ENCODE results near the gene RAB35.

RAB35 gene

DNA sequence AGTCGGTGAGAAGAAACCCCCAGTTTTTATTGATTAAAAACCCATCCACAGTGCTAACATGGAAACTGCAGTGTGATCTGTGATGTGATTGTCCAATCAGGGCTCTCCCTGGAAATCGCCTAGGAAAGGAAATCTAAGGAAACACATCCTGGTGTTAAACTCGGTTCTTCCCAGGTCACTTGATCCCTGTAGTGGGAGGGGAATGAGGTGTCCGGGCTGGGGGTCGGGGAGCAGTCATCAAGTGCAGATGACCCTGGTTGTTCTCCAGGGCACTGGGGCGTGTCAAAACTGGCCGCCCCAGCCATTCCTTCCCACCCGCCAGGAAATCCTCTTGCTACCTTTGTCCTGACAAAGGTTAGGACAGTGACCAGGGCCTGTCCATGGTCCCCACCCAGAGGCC, 20.8 kb downstream of the RAB35 start:
- TF ChIP-seq, protein P1, sequence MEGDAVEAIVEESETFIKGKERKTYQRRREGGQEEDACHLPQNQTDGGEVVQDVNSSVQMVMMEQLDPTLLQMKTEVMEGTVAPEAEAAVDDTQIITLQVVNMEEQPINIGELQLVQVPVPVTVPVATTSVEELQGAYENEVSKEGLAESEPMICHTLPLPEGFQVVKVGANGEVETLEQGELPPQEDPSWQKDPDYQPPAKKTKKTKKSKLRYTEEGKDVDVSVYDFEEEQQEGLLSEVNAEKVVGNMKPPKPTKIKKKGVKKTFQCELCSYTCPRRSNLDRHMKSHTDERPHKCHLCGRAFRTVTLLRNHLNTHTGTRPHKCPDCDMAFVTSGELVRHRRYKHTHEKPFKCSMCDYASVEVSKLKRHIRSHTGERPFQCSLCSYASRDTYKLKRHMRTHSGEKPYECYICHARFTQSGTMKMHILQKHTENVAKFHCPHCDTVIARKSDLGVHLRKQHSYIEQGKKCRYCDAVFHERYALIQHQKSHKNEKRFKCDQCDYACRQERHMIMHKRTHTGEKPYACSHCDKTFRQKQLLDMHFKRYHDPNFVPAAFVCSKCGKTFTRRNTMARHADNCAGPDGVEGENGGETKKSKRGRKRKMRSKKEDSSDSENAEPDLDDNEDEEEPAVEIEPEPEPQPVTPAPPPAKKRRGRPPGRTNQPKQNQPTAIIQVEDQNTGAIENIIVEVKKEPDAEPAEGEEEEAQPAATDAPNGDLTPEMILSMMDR (conservative IDR thresholded peaks at IDR 0.05; ENCODE audit: control insufficient read depth, insufficient read depth, low read depth, low read length), result no peak
- no peak overlapping the region for H3K4me3 ChIP-seq (ENCODE audit: control insufficient read depth, low read depth, low read length)
- DNase-seq (ENCODE audit: low read depth), result no peak

DNA sequence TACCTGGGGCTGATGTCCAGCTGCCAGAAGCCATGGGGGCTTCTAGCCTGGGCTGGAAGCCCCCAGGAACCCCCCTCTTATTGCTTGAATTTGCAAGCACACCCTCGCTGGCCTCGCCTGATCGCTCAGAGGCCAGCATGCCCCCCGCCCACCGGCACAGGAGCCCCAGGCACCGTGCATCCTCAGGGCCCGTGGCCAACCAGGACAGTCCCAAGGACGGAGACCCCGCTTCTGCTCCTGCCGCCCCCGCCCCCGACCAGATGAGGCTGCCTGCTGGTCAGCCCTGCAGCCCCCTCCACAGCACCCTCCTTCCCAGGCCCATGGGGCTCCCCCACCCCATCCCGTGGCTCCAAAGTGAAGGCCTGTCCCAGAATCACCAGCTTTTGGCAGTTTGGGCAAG, 21.2 kb downstream of the RAB35 start:
- DNase-seq (ENCODE audit: low read depth), result no peak
- TF ChIP-seq, protein P1 (conservative IDR thresholded peaks at IDR 0.05; ENCODE audit: control insufficient read depth, insufficient read depth, low read depth, low read length), result no peak
- H3K4me3 ChIP-seq (ENCODE audit: control insufficient read depth, low read depth, low read length), result no peak overlapping the region

DNA sequence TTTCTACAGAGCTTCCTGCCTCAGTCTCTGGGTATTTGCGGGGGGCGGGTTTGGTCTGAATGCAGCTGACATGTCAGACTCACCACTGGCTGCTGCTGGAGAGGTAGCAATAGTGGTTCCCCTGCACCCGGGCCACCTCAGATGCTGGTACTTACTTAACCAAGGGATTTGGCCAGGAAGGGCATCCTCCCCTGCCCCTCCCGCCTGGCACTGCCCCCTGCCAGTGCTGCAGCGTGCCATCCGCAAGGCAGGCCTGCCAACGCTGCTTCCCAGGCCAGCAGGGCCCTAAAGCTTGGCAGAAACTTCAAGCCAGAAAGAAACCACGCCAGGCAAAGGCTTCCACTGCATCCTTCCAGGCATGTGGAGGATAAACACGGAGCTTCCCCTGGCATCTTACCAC, 22.1 kb downstream of the RAB35 start:
- TF ChIP-seq, protein P1 (conservative IDR thresholded peaks at IDR 0.05; ENCODE audit: control insufficient read depth, insufficient read depth, low read depth, low read length), result no peak
- DNase-seq (ENCODE audit: low read depth), result no peak
- no peak overlapping the region for H3K4me3 ChIP-seq (ENCODE audit: control insufficient read depth, low read depth, low read length)

DNA sequence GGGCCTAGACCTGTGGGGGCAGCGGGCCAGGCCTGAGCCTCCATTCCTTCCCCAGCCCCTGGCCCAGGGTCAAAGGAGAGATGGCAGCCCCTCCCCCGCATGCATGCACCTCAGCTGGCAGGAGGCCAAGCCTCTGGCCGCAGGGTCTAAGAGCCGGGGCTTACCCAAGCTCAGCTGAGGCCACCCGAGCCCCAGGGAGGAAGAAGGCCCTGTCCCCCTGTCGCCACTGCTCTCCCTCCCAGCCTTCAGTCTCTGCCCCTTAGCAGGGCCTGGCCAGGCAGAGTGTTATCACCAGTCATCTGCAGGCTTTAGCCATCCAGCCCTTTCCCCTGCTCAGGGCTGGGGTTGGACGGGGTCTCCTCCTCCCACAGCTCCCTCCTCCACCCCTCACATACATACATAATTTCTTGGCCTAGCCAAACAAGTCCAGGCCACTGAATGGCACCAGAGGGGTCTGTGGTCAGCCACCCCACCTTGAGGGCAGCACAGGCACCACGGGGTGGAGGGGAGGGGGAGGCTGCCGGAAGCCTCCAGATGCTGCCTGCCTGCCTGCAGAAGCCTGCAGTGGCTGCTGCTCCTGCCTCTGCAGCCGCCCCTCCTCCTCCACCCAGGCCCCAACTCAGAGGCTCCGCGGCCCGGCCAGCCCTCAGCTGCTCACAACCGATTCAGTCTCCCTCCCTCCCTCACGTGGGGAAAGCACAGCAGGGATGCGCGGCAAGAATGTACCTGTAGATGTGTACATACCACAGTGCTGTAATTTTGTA, 22.8 kb downstream of the RAB35 start:
- H3K4me3 ChIP-seq (ENCODE audit: control insufficient read depth, low read depth, low read length), result no peak overlapping the region
- DNase-seq (ENCODE audit: low read depth), result no peak
- TF ChIP-seq, protein P1 (conservative IDR thresholded peaks at IDR 0.05; ENCODE audit: control insufficient read depth, insufficient read depth, low read depth, low read length), result no peak

DNA sequence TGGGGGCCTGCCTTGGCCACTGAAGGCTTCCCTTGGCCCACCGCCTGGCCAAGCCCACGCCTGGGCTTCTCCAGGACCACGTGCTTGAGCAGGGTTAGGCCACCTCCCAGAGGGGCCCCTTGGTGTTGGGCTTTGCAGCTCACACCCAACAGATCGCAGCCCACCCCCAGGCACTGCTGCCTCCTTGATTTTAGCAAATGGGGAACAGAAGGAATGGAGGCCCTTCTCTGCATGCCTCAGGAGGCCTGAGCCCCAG, 23.3 kb downstream of the RAB35 start:
- no peak overlapping the region for H3K4me3 ChIP-seq (ENCODE audit: control insufficient read depth, low read depth, low read length)
- TF ChIP-seq, protein P1 (conservative IDR thresholded peaks at IDR 0.05; ENCODE audit: control insufficient read depth, insufficient read depth, low read depth, low read length), result no peak
- DNase-seq (ENCODE audit: low read depth), result no peak

DNA sequence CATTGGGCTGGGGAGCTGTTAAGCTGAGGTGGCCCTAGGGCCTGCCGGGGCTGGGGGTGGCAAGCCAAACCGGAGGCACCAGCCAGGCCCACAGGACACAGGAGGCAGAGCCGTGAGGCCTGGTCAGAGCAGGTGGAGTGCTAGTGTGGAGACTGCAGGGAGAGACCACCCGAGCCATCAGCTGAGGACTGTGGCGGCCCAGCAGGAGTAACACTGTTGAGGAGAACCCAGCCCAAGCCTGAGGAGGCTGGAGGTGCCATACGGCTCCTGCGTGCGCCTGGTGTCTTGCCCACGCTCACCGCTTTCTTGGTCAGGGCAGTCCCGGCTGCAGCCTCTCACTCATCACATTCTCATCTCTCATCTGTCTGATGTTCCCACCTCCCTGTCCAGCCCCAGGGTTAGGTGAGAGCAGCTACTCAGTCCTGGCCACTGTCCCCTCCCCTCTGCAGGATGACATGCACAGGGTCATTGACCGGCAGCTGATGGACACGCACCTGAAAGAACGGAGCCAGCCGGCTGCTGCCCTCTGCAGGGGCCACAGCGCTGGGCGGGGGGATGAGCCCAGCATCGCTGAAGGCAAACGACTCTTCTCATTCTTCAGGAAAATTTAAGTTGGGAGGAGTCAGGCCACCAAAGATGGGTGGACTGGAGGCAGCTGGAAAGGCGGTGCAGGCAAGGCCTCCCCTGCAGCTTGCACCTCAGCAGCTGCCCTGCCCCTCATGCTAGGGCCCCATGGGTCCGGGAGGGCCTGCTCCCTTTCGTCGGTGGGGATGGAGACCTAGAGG, 23.8 kb downstream of the RAB35 start:
- H3K4me3 ChIP-seq (ENCODE audit: control insufficient read depth, low read depth, low read length), result no peak overlapping the region
- TF ChIP-seq, protein P1 (conservative IDR thresholded peaks at IDR 0.05; ENCODE audit: control insufficient read depth, insufficient read depth, low read depth, low read length), result no peak
- no peak for DNase-seq (ENCODE audit: low read depth)
